Upper lobe of left lung (tissue), 6 donors: Measurements from ENCODE around the gene CIITA. TPM values are rescaled to one million over a fixed set of nuclear protein-coding genes. Genes with fewer than 3 reads are reported as not detected.

ENCODE experiments used
- ATAC-seq, 2 donors: fragments of 200-7000 bp; cut with Tn5 transposase; one replicate each; pipeline ENCODE4 v1.9.1; 2022; ENCODE audit warnings: mild to moderate bottlenecking in 2 of 2, moderate library complexity in 2 of 2; ENCODE audit not compliant: low FRiP score in 2 of 2
- DNase-seq, 2 donors: peaks; one replicate each; pipeline ENCODE4 v3.0.0-alpha.2; 2019 to 2020
- H3K27ac ChIP-seq, 4 donors: fragments of 200-600 bp; sonication (generic); one replicate each; pipeline ENCODE4 v1.5.1; 2016 to 2019
- H3K27me3 ChIP-seq, 4 donors: fragments of 200-600 bp; sonication (generic); one replicate each; pipeline ENCODE4 v1.5.1; 2017 to 2019
- H3K36me3 ChIP-seq, 4 donors: fragments of 200-600 bp; sonication (generic); one replicate each; pipeline ENCODE4 v1.5.1; 2016 to 2019
- H3K4me1 ChIP-seq, 4 donors: fragments of 200-600 bp; sonication (generic); one replicate each; pipeline ENCODE4 v1.5.1; 2018 to 2019
- H3K4me3 ChIP-seq, 4 donors: fragments of 200-600 bp; sonication (generic); one replicate each; pipeline ENCODE4 v1.5.1; 2017 to 2019; ENCODE audit warnings: mild to moderate bottlenecking in 2 of 4, moderate library complexity in 1 of 4
- H3K9me3 ChIP-seq, 4 donors: fragments of 200-600 bp; sonication (generic); one replicate each; pipeline ENCODE4 v1.5.1; 2018 to 2019
- CTCF ChIP-seq, 6 experiments: fragments of 450-650 bp in 4 of 6; fragments of 200-600 bp in 2 of 6; sonication (generic) in 2 of 6; IDR thresholded peaks; one replicate each; pipeline ENCODE4 v1.5.1; 2016 to 2019; ENCODE audit warnings: antibody characterized with exemption in 6 of 6
- EP300 ChIP-seq, 4 donors: sonication (generic); formaldehyde crosslinking; IDR thresholded peaks; one replicate each; pipeline ENCODE4 v1.5.1; 2017; ENCODE audit warnings: antibody characterized with exemption in 4 of 4, control low read depth in 2 of 4
- POLR2A ChIP-seq, 4 donors: fragments of 450-650 bp; IDR thresholded peaks; one replicate each; pipeline ENCODE4 v1.5.1; 2016 to 2017; ENCODE audit warnings: antibody characterized with exemption in 4 of 4, mild to moderate bottlenecking in 2 of 4
- POLR2AphosphoS5 ChIP-seq, 2 donors: sonication (generic); formaldehyde crosslinking; IDR thresholded peaks; one replicate each; pipeline ENCODE4 v1.5.1; 2017; ENCODE audit warnings: antibody characterized with exemption in 2 of 2
- WGBS, 2 donors: methylation state at CpG; one replicate each; pipeline ENCODE4 v1.1.5; 2017 to 2018; 5-methylcytosine and 5-hydroxymethylcytosine counted together
- total RNA-seq, 6 donors: library from RNA; depleted of rRNA in 4 of 6; stranded (reverse); fragments of >200 nt in 4 of 6; gene quantifications; one replicate each; pipeline versions ENCODE4 v1.1.0 to v1.2.1, GENCODE V29; 2016 to 2021
- donor health status: DM: no; HTN: no; CAD: no; lungs with moderate emphysema.
- donor health status: DM: no; HTN: yes; CAD: no; lungs with severe emphysema.

CIITA gene
- total RNA-seq, 6 donors from 2014 or later = 27.2 to 145 (median 83.2) TPM

GRCh38 chr16:10852286-10852685 is 24.7 kb upstream of the CIITA start:
- ATAC-seq (no peak), DNase-seq (no peak)
- WGBS, 2 donors = 32 to 48% methylated on average over 4 of the region's 4 CpGs
- peak overlapping the region in 1 of 4 donors; percentile 12 for H3K27ac ChIP-seq
- TF ChIP-seq POLR2AphosphoS5 (IDR thresholded peaks at IDR 0.05) = no peak
- TF ChIP-seq EP300 (IDR thresholded peaks at IDR 0.05) = no peak
- TF ChIP-seq CTCF (IDR thresholded peaks at IDR 0.05) = no peak
- no peak overlapping the region for H3K4me3 ChIP-seq
- H3K27me3 ChIP-seq = no peaks in the 10 kb centered on the region
- H3K4me1 ChIP-seq = peaks cover 3 to 20% (median 14%) of the 10 kb centered on the region in 4 donors
- no peaks in the 10 kb centered on the region for H3K36me3 ChIP-seq
- no peaks in the 10 kb centered on the region for H3K9me3 ChIP-seq

GRCh38 chr16:10852948-10853347 is 24.1 kb upstream of the CIITA start:
- Histone ChIP-seq H3K9me3 (no peaks in the 10 kb centered on the region), H3K36me3 (no peaks in the 10 kb centered on the region), H3K4me1 (peaks cover 3 to 17% (median 8%) of the 10 kb centered on the region in 4 donors), H3K27ac (peak overlapping the region in 1 of 4 donors; percentile 12), H3K27me3 (no peaks in the 10 kb centered on the region), H3K4me3 (no peak overlapping the region)
- no peak for ATAC-seq
- no peak for DNase-seq
- 73 to 78% methylated on average over 5 of the region's 5 CpGs for WGBS, 2 donors
- TF ChIP-seq CTCF (IDR thresholded peaks at IDR 0.05) (no peak), EP300 (IDR thresholded peaks at IDR 0.05) (no peak), POLR2AphosphoS5 (IDR thresholded peaks at IDR 0.05) (no peak), POLR2A (IDR thresholded peaks at IDR 0.05) (no peak)

GRCh38 chr16:10856042-10856441 is 21.0 kb upstream of the CIITA start:
- H3K4me3 ChIP-seq = no peak overlapping the region
- no peaks in the 10 kb centered on the region for H3K9me3 ChIP-seq
- ATAC-seq = no peak
- 97 to 100% methylated on average over 2 of the region's 2 CpGs for WGBS, 2 donors
- TF ChIP-seq EP300 (IDR thresholded peaks at IDR 0.05) (no peak), CTCF (IDR thresholded peaks at IDR 0.05) (no peak), POLR2A (IDR thresholded peaks at IDR 0.05) (no peak), POLR2AphosphoS5 (IDR thresholded peaks at IDR 0.05) (no peak)
- no peak overlapping the region for H3K27ac ChIP-seq
- no peak for DNase-seq
- H3K36me3 ChIP-seq = no peaks in the 10 kb centered on the region
- no peaks in the 10 kb centered on the region for H3K27me3 ChIP-seq
- H3K4me1 ChIP-seq = peaks cover 0 to 11% (median 6%) of the 10 kb centered on the region in 4 donors

GRCh38 chr16:10858203-10858602 is 18.8 kb upstream of the CIITA start:
- WGBS, 2 donors = 90 to 93% methylated on average over 1 of the region's 1 CpG
- no peak for ATAC-seq

More at GRCh38 chr16:10858203-10858602, 18.8 kb upstream of the CIITA start:
- TF ChIP-seq EP300 (IDR thresholded peaks at IDR 0.05) (no peak), POLR2A (IDR thresholded peaks at IDR 0.05) (no peak), CTCF (IDR thresholded peaks at IDR 0.05) (no peak), POLR2AphosphoS5 (IDR thresholded peaks at IDR 0.05) (no peak)
- no peaks in the 10 kb centered on the region for H3K36me3 ChIP-seq
- no peaks in the 10 kb centered on the region for H3K27me3 ChIP-seq
- no peaks in the 10 kb centered on the region for H3K9me3 ChIP-seq
- H3K27ac ChIP-seq = no peak overlapping the region
- peaks cover 0 to 10% (median 5%) of the 10 kb centered on the region in 4 donors for H3K4me1 ChIP-seq
- no peak for DNase-seq
- no peak overlapping the region for H3K4me3 ChIP-seq
